Fibroblast of lung (primary cell): ENCODE data around the gene MS4A18. TPM values are rescaled to one million over a fixed set of nuclear protein-coding genes. Genes with fewer than 3 reads are reported as not detected.

Experiments
- DNase-seq, 2 donors: peaks; one replicate each; pipeline versions ENCODE4 v3.0.0 to v3.0.0-alpha.2; 2010; ENCODE audit warnings: low read depth in 2 of 2
- H2AFZ ChIP-seq: 2 replicates; pipeline ENCODE4 v1.5.1; 2012; ENCODE audit warnings: low read length, control low read depth, inconsistent platforms
- H3K27ac ChIP-seq: 2 replicates; pipeline ENCODE4 v1.5.1; 2011; ENCODE audit warnings: low read length, control low read depth; ENCODE audit not compliant: insufficient read depth
- H3K27me3 ChIP-seq: 2 replicates; pipeline ENCODE4 v1.5.1; 2011; ENCODE audit warnings: mild to moderate bottlenecking, low read length; ENCODE audit not compliant: control insufficient read depth, insufficient read depth
- H3K36me3 ChIP-seq: 2 replicates; pipeline ENCODE4 v1.5.1; 2011; ENCODE audit warnings: low read length; ENCODE audit not compliant: control insufficient read depth, insufficient read depth
- H3K4me1 ChIP-seq: 2 replicates; pipeline ENCODE4 v1.5.1; 2011; ENCODE audit warnings: low read length; ENCODE audit not compliant: control insufficient read depth, insufficient read depth; ENCODE audit errors: extremely low read depth
- H3K4me2 ChIP-seq: 2 replicates; pipeline ENCODE4 v1.5.1; 2011; ENCODE audit warnings: low read length, control low read depth; ENCODE audit not compliant: insufficient read depth; ENCODE audit errors: extremely low read depth
- H3K4me3 ChIP-seq, 4 experiments: fragments of 200-600 bp in 1 of 4; sonication (generic) in 1 of 4; replicated peaks in 1 of 4; 2 replicates each; pipeline ENCODE4 v1.5.1; 2011 to 2016; ENCODE audit warnings: low read length in 4 of 4, low read depth in 3 of 4, mild to moderate bottlenecking in 3 of 4, control low read depth in 2 of 4, inconsistent platforms in 1 of 4, mixed read lengths in 1 of 4; ENCODE audit not compliant: insufficient read depth in 1 of 4; ENCODE audit errors: control extremely low read depth in 1 of 4
- H3K79me2 ChIP-seq: 2 replicates; pipeline ENCODE4 v1.5.1; 2012; ENCODE audit warnings: mild to moderate bottlenecking, low read length, inconsistent platforms; ENCODE audit not compliant: control insufficient read depth, insufficient read depth
- H3K9ac ChIP-seq: 2 replicates; pipeline ENCODE4 v1.5.1; 2011; ENCODE audit warnings: mild to moderate bottlenecking, low read length, control low read depth; ENCODE audit not compliant: insufficient read depth
- H3K9me3 ChIP-seq: 2 replicates; pipeline ENCODE4 v1.5.1; 2012; ENCODE audit warnings: low read depth, low read length; ENCODE audit not compliant: control insufficient read depth, insufficient read depth
- H4K20me1 ChIP-seq: 2 replicates; pipeline ENCODE4 v1.5.1; 2011; ENCODE audit warnings: low read length; ENCODE audit not compliant: control insufficient read depth, insufficient read depth; ENCODE audit errors: extremely low read depth
- CTCF ChIP-seq, 2 donors: IDR thresholded peaks in 1 of 2; conservative IDR thresholded peaks in 1 of 2; 1 replicate in 1 of 2; 2 replicates in 1 of 2; pipeline ENCODE4 v1.5.1; 2011 to 2012; ENCODE audit warnings: low read length in 2 of 2, control low read depth in 1 of 2, inconsistent platforms in 1 of 2, low read depth in 1 of 2, mild to moderate bottlenecking in 1 of 2
- EZH2 ChIP-seq: IDR thresholded peaks from 2 replicates; pipeline ENCODE4 v1.5.1; 2012; ENCODE audit warnings: low read length, control low read depth, mild to moderate bottlenecking; ENCODE audit errors: missing control alignments
- polyA plus RNA-seq, 2 donors: library from polyadenylated mRNA; depleted of rRNA in 1 of 2; stranded (reverse) in 1 of 2; unstranded in 1 of 2; fragments of >200 nt; gene quantifications; 2 replicates each; pipeline ENCODE4 v1.2.1, GENCODE V29; 2011 to 2012; ENCODE audit warnings: missing spikeins in 1 of 2
- total RNA-seq: library from RNA; depleted of rRNA; stranded (reverse); fragments of >200 nt; gene quantifications from 2 replicates; pipeline ENCODE4 v1.2.1, GENCODE V29; 2014

The MS4A18 gene
- total and polyA plus RNA-seq, 2 donors (not counting 1 experiment from before 2014, with no cell fraction given) = not detected

GRCh38 chr11:60720460-60720859 lies 4.1 kb upstream of the MS4A18 start:
- DNase-seq = no peak
- no peaks in the 10 kb centered on the region for H4K20me1 ChIP-seq
- H3K27me3 ChIP-seq = no peaks in the 10 kb centered on the region
- no peak overlapping the region for H3K9ac ChIP-seq
- H3K27ac ChIP-seq = no peak overlapping the region
- H3K9me3 ChIP-seq = no peaks in the 10 kb centered on the region
- H3K4me2 ChIP-seq = no peak overlapping the region
- no peak overlapping the region for H2AFZ ChIP-seq
- H3K79me2 ChIP-seq = no peaks in the 10 kb centered on the region
- no peak overlapping the region for H3K4me3 ChIP-seq
- no peaks in the 10 kb centered on the region for H3K4me1 ChIP-seq
- TF ChIP-seq CTCF (conservative IDR thresholded peaks at IDR 0.05 in 1 of 2, IDR thresholded peaks at IDR 0.05 in 1 of 2; ENCODE audit: low read depth in 1 of 2, low read length in 2 of 2) = no peak
- TF ChIP-seq EZH2 = no peak
- H3K36me3 ChIP-seq = no peaks in the 10 kb centered on the region

- Histone ChIP-seq H3K79me2 (no peaks in the 10 kb centered on the region), H3K4me2 (no peak overlapping the region), H3K4me1 (no peaks in the 10 kb centered on the region), H4K20me1 (no peaks in the 10 kb centered on the region), H3K9ac (no peak overlapping the region), H3K36me3 (no peaks in the 10 kb centered on the region), H3K27ac (no peak overlapping the region), H3K4me3 (no peak overlapping the region), H3K9me3 (no peaks in the 10 kb centered on the region), H3K27me3 (no peaks in the 10 kb centered on the region), H2AFZ (no peak overlapping the region)
- TF ChIP-seq EZH2 = no peak
- no peak for TF ChIP-seq CTCF (conservative IDR thresholded peaks at IDR 0.05 in 1 of 2, IDR thresholded peaks at IDR 0.05 in 1 of 2; ENCODE audit: low read depth in 1 of 2, low read length in 2 of 2)
- no peak for DNase-seq
Observed at GRCh38 chr11:60725592-60725991, 1.1 kb downstream of the MS4A18 start.

GRCh38 chr11:60731586-60731985 lies 7.1 kb downstream of the MS4A18 start:
- Histone ChIP-seq H4K20me1 (no peaks in the 10 kb centered on the region), H3K9ac (no peak overlapping the region), H3K4me1 (no peaks in the 10 kb centered on the region), H3K9me3 (no peaks in the 10 kb centered on the region), H3K27ac (no peak overlapping the region), H2AFZ (no peak overlapping the region), H3K27me3 (no peaks in the 10 kb centered on the region), H3K79me2 (no peaks in the 10 kb centered on the region), H3K36me3 (no peaks in the 10 kb centered on the region), H3K4me2 (no peak overlapping the region), H3K4me3 (no peak overlapping the region)
- no peak for DNase-seq
- no peak for TF ChIP-seq EZH2
- TF ChIP-seq CTCF (conservative IDR thresholded peaks at IDR 0.05 in 1 of 2, IDR thresholded peaks at IDR 0.05 in 1 of 2; ENCODE audit: low read depth in 1 of 2, low read length in 2 of 2) = no peak
